Lung (tissue), 12 donors: ENCODE data around the gene CST9. TPM values are rescaled to one million over a fixed set of nuclear protein-coding genes. Genes with fewer than 3 reads are reported as not detected.

Experiments
- ATAC-seq: fragments of 200-7000 bp; cut with Tn5 transposase; one replicate; pipeline ENCODE4 v1.9.1; 2020; ENCODE audit warnings: moderate number of reproducible peaks; ENCODE audit not compliant: insufficient read depth, low FRiP score
- DNase-seq, 3 donors: peaks; one replicate each; pipeline ENCODE4 v3.0.0-alpha.2; 2013 to 2017
- H3K27ac ChIP-seq, 2 donors: one replicate each; pipeline ENCODE4 v1.5.1; 2013; ENCODE audit warnings: mild to moderate bottlenecking in 2 of 2, moderate library complexity in 2 of 2, control low read depth in 1 of 2, inconsistent platforms in 1 of 2, low read depth in 1 of 2, low read length in 1 of 2
- H3K27me3 ChIP-seq, 3 donors: one replicate each; pipeline ENCODE4 v1.5.1; 2013; ENCODE audit warnings: low read length in 2 of 3; ENCODE audit not compliant: control insufficient read depth in 3 of 3, insufficient read depth in 3 of 3
- H3K36me3 ChIP-seq, 4 donors: one replicate each; pipeline ENCODE4 v1.5.1; 2013; ENCODE audit warnings: low read length in 4 of 4, mild to moderate bottlenecking in 1 of 4, moderate library complexity in 1 of 4; ENCODE audit not compliant: control insufficient read depth in 4 of 4, insufficient read depth in 4 of 4
- H3K4me1 ChIP-seq, 5 donors: one replicate each; pipeline ENCODE4 v1.5.1; 2013; ENCODE audit warnings: low read length in 5 of 5, mild to moderate bottlenecking in 2 of 5, moderate library complexity in 1 of 5; ENCODE audit not compliant: control insufficient read depth in 5 of 5, insufficient read depth in 5 of 5
- H3K4me3 ChIP-seq: one replicate; pipeline ENCODE4 v1.5.1; 2013; ENCODE audit warnings: mild to moderate bottlenecking, control low read depth, moderate library complexity
- H3K9ac ChIP-seq, 2 donors: one replicate each; pipeline ENCODE4 v1.5.1; 2013; ENCODE audit warnings: low read length in 2 of 2, control low read depth in 1 of 2; ENCODE audit not compliant: insufficient read depth in 1 of 2
- H3K9me3 ChIP-seq, 4 donors: one replicate each; pipeline ENCODE4 v1.5.1; 2013; ENCODE audit warnings: low read length in 3 of 4, mild to moderate bottlenecking in 1 of 4, moderate library complexity in 1 of 4; ENCODE audit not compliant: control insufficient read depth in 4 of 4, insufficient read depth in 3 of 4
- CTCF ChIP-seq: IDR thresholded peaks from 2 replicates; pipeline ENCODE4 v1.5.1; 2012; ENCODE audit warnings: mild to moderate bottlenecking; ENCODE audit errors: control extremely low read depth, extremely low read depth
- WGBS, 2 donors: extraction: QIAGEN DNeasy Blood & Tissue Kit; methylation state at CpG; one replicate each; pipeline ENCODE4 v1.1.7; 2013; 5-methylcytosine and 5-hydroxymethylcytosine counted together
- polyA plus RNA-seq, 2 donors: library from polyadenylated mRNA; stranded (reverse); fragments of 200-250 nt; gene quantifications; one replicate each; pipeline ENCODE4 v1.2.1, GENCODE V29; 2013
- total RNA-seq, 2 donors: library from RNA; depleted of rRNA in 1 of 2; stranded (reverse); fragments of >200 nt in 1 of 2; gene quantifications; one replicate each; pipeline ENCODE4 v1.2.1, GENCODE V29; 2014 to 2021
- donor health status: control.
- donor health status: control.
- donor health status: Bipolar disorder and iron deficiency.
- donor health status: healthy.
- donor health status: DM: yes; HTN: yes; CAD: no.

Gene CST9
- total and polyA plus RNA-seq, 4 donors, result not detected

GRCh38 chr20:23653400-23653938 is 47.8 kb upstream of the CST9 start:
- DNase-seq (no peak), ATAC-seq (no peak)
- Histone ChIP-seq H3K27me3 (no peaks in the 10 kb centered on the region), H3K27ac (no peak overlapping the region), H3K9me3 (no peaks in the 10 kb centered on the region), H3K9ac (no peak overlapping the region), H3K4me3 (no peak overlapping the region), H3K36me3 (no peaks in the 10 kb centered on the region), H3K4me1 (peaks cover 0 to 18% (median 7%) of the 10 kb centered on the region in 5 donors)
- 89 to 95% methylated on average over 3 of the region's 3 CpGs for WGBS, 2 donors
- no peak for TF ChIP-seq CTCF

- DNase-seq (no peak), ATAC-seq (no peak)
- Histone ChIP-seq H3K27ac (no peak overlapping the region), H3K9me3 (no peaks in the 10 kb centered on the region), H3K9ac (no peak overlapping the region), H3K27me3 (no peaks in the 10 kb centered on the region), H3K36me3 (no peaks in the 10 kb centered on the region), H3K4me1 (peaks cover 0 to 18% (median 7%) of the 10 kb centered on the region in 5 donors), H3K4me3 (no peak overlapping the region)
- no peak for TF ChIP-seq CTCF
- 87 to 89% methylated on average over 2 of the region's 2 CpGs for WGBS, 2 donors
Observed at GRCh38 chr20:23652926-23653325, 47.2 kb upstream of the CST9 start.

- no peak for TF ChIP-seq CTCF
- no peak for ATAC-seq
Observed at GRCh38 chr20:23652371-23652770, 46.7 kb upstream of the CST9 start.

GRCh38 chr20:23651117-23651516 is 45.4 kb upstream of the CST9 start:
- Histone ChIP-seq H3K9ac (no peak overlapping the region), H3K4me3 (no peak overlapping the region), H3K27me3 (no peaks in the 10 kb centered on the region), H3K9me3 (no peaks in the 10 kb centered on the region), H3K4me1 (peaks cover 0 to 15% (median 5%) of the 10 kb centered on the region in 5 donors), H3K36me3 (no peaks in the 10 kb centered on the region), H3K27ac (no peak overlapping the region)
- DNase-seq (no peak), ATAC-seq (no peak)
- TF ChIP-seq CTCF, result no peak
- 95 to 97% methylated on average over 2 of the region's 2 CpGs for WGBS, 2 donors

More at GRCh38 chr20:23652371-23652770, 46.7 kb upstream of the CST9 start:
- H3K27ac ChIP-seq, result no peak overlapping the region
- no peaks in the 10 kb centered on the region for H3K27me3 ChIP-seq
- no peaks in the 10 kb centered on the region for H3K9me3 ChIP-seq
- H3K36me3 ChIP-seq, result no peaks in the 10 kb centered on the region
- DNase-seq, result no peak
- H3K4me1 ChIP-seq, result peaks cover 0 to 18% (median 7%) of the 10 kb centered on the region in 5 donors
- H3K4me3 ChIP-seq, result no peak overlapping the region
- no peak overlapping the region for H3K9ac ChIP-seq
